ENCODE results near the gene CACNA2D1. TPM values are rescaled to one million over a fixed set of nuclear protein-coding genes. Genes with fewer than 3 reads are reported as not detected.

CACNA2D1 gene
- total RNA-seq, 1 experiment from 2014 or later = 9.8 TPM

- DNase-seq (ENCODE audit: low read depth, low spot score) = no peak
- Histone ChIP-seq H3K36me3 (ENCODE audit: control insufficient read depth, insufficient read depth, low read length) (no peaks in the 10 kb centered on the region), H3K4me3 (ENCODE audit: low read depth in 2 of 2, low read length in 2 of 2) (no peak overlapping the region), H3K4me1 (ENCODE audit: control insufficient read depth, insufficient read depth, low read length) (no peaks in the 10 kb centered on the region), H3K27ac (ENCODE audit: low read length) (no peak overlapping the region), H3K27me3 (ENCODE audit: control insufficient read depth, insufficient read depth, low read length) (no peaks in the 10 kb centered on the region), H3K9me3 (ENCODE audit: control insufficient read depth, insufficient read depth, low read depth, low read length) (no peaks in the 10 kb centered on the region)
- no TSS peak for BruUV-seq (replicated peaks)
- POLR2A ChIA-PET = no interaction called here
- TF ChIP-seq POLR2AphosphoS5 (IDR thresholded peaks at IDR 0.05; ENCODE audit: low read depth, low read length) = no peak
- in situ Hi-C loops (cut with HindIII; ENCODE audit: low pct_unique_long_range_greater_than_20kb, low sequenced_read_pairs) = no loop called here
- CTCF ChIA-PET = no interaction called here
- intact Hi-C loops (cut with micrococcal nuclease; ENCODE audit: unreplicated experiment) = no loop called here
- ATAC-seq = no peak
These were observed 84.2 kb downstream of the CACNA2D1 start for GRCh38 chr7:82359426-82359825.

DNA sequence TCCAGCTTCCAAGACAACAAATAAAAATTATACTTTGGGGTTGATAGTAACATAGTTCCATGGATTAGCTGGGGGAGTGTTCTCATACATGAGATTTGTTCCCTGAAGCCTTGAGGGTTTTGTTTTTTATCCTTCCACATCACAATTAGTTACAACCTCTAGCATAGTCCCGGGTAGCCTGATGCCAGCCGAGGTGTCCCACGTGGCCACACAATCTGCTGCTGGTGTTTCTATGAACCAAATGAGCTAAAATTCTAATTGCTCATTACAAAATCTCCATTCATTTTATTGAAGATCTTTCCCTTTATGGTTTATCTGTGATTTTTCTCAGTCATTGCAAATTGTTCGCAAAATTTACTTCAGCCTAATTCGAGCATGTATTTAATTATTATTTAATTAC lies 84.7 kb downstream of the CACNA2D1 start:
- intact Hi-C loops (cut with micrococcal nuclease; ENCODE audit: unreplicated experiment) (no loop called here), in situ Hi-C loops (cut with HindIII; ENCODE audit: low pct_unique_long_range_greater_than_20kb, low sequenced_read_pairs) (no loop called here)
- no peaks in the 10 kb centered on the region for H3K9me3 ChIP-seq (ENCODE audit: control insufficient read depth, insufficient read depth, low read depth, low read length)
- H3K4me3 ChIP-seq (ENCODE audit: low read depth in 2 of 2, low read length in 2 of 2) = no peak overlapping the region
- DNase-seq (ENCODE audit: low read depth, low spot score) (no peak), ATAC-seq (no peak)
- ChIA-PET POLR2A (interaction anchor here (0.6 kb wide), 1 partner anchor 1776 kb away, joined by 4 read pairs; no protein-coding TSS in a partner anchor), CTCF (no interaction called here)
- no TSS peak for BruUV-seq (replicated peaks)
- no peak overlapping the region for H3K27ac ChIP-seq (ENCODE audit: low read length)
- H3K36me3 ChIP-seq (ENCODE audit: control insufficient read depth, insufficient read depth, low read length) = no peaks in the 10 kb centered on the region
- TF ChIP-seq POLR2AphosphoS5 (IDR thresholded peaks at IDR 0.05; ENCODE audit: low read depth, low read length) = no peak
- TF ChIP-seq, protein P1, sequence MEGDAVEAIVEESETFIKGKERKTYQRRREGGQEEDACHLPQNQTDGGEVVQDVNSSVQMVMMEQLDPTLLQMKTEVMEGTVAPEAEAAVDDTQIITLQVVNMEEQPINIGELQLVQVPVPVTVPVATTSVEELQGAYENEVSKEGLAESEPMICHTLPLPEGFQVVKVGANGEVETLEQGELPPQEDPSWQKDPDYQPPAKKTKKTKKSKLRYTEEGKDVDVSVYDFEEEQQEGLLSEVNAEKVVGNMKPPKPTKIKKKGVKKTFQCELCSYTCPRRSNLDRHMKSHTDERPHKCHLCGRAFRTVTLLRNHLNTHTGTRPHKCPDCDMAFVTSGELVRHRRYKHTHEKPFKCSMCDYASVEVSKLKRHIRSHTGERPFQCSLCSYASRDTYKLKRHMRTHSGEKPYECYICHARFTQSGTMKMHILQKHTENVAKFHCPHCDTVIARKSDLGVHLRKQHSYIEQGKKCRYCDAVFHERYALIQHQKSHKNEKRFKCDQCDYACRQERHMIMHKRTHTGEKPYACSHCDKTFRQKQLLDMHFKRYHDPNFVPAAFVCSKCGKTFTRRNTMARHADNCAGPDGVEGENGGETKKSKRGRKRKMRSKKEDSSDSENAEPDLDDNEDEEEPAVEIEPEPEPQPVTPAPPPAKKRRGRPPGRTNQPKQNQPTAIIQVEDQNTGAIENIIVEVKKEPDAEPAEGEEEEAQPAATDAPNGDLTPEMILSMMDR (IDR thresholded peaks at IDR 0.05) = no peak
- no peak for TF ChIP-seq TCF7L2 (IDR thresholded peaks at IDR 0.05; ENCODE audit: low read depth, low read length)
- no peak for TF ChIP-seq REST (IDR thresholded peaks at IDR 0.05; ENCODE audit: insufficient read depth in 1 of 2, low read depth in 2 of 2, low read length in 1 of 2)
- TF ChIP-seq SIN3A (IDR thresholded peaks at IDR 0.05; ENCODE audit: borderline replicate concordance, insufficient read depth, low read depth, low read length) = no peak
- H3K27me3 ChIP-seq (ENCODE audit: control insufficient read depth, insufficient read depth, low read length) = no peaks in the 10 kb centered on the region
- H3K4me1 ChIP-seq (ENCODE audit: control insufficient read depth, insufficient read depth, low read length) = no peaks in the 10 kb centered on the region

DNA sequence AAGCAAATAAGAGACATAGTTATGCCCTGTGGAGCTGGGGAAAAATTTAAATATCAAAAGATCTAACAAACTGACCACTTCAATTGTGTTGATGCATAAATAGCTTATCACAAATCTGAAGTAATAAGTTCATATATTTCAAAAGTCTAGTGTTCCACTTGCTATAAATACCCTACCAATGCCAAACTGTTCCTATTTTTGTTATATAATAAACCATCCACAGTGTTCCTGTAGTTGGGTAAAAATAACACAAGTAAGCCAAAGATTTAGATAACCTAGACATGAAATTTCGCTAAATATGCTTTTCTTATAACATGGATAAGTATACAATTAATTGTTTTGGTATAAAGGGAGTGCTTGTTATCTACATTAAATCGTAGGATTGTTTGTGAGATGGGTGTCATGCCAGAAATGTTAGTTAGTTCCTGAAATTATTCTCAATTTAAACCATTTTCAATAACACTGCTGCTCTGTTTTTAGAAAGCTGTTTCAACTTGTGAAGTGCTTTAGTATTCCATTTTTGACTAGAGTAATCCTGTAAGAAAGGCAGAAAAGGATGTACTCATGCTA lies 85.5 kb downstream of the CACNA2D1 start:
- CTCF ChIA-PET = no interaction called here
- H3K4me1 ChIP-seq (ENCODE audit: control insufficient read depth, insufficient read depth, low read length) = no peaks in the 10 kb centered on the region
- DNase-seq (ENCODE audit: low read depth, low spot score) (no peak), ATAC-seq (no peak)
- in situ Hi-C loops (cut with HindIII; ENCODE audit: low pct_unique_long_range_greater_than_20kb, low sequenced_read_pairs) (no loop called here), intact Hi-C loops (cut with micrococcal nuclease; ENCODE audit: unreplicated experiment) (no loop called here)
- no peaks in the 10 kb centered on the region for H3K36me3 ChIP-seq (ENCODE audit: control insufficient read depth, insufficient read depth, low read length)
- POLR2A ChIA-PET = interaction anchor here (0.6 kb wide), 1 partner anchor 1775 kb away, joined by 4 read pairs; no protein-coding TSS in a partner anchor
- no peaks in the 10 kb centered on the region for H3K27me3 ChIP-seq (ENCODE audit: control insufficient read depth, insufficient read depth, low read length)
- no peak overlapping the region for H3K27ac ChIP-seq (ENCODE audit: low read length)
- TF ChIP-seq, protein P1 (IDR thresholded peaks at IDR 0.05) = no peak
- TF ChIP-seq TCF7L2 (IDR thresholded peaks at IDR 0.05; ENCODE audit: low read depth, low read length) (no peak), REST (IDR thresholded peaks at IDR 0.05; ENCODE audit: insufficient read depth in 1 of 2, low read depth in 2 of 2, low read length in 1 of 2) (no peak)
- BruUV-seq (replicated peaks) = no TSS peak
- no peak overlapping the region for H3K4me3 ChIP-seq (ENCODE audit: low read depth in 2 of 2, low read length in 2 of 2)
- no peaks in the 10 kb centered on the region for H3K9me3 ChIP-seq (ENCODE audit: control insufficient read depth, insufficient read depth, low read depth, low read length)
